CD4-positive, alpha-beta T cell treated with Interleukin-17A for 4 hours (primary cell): ENCODE measurements around the gene KAT7.

Source experiments
- DNase-seq: peaks from one replicate; pipeline ENCODE4 v3.0.0-alpha.2; 2020; ENCODE audit warnings: mixed read lengths

KAT7 gene

GRCh38 chr17:49843774-49844350, 55.4 kb downstream of the KAT7 start:
- DNase-seq, result peak; percentile 48

- DNase-seq, result no peak
These were observed 56.8 kb downstream of the KAT7 start for GRCh38 chr17:49845321-49845720.

GRCh38 chr17:49846938-49847712, 58.6 kb downstream of the KAT7 start:
- no peak for DNase-seq

GRCh38 chr17:49848019-49848473, 59.6 kb downstream of the KAT7 start, which contains the start of gene TAC4:
Gene TAC4, minus strand, starts transcription at chr17:49848069. Its CDS starts 52 bp downstream, at chr17:49848017.
- DNase-seq, result no peak

- no peak for DNase-seq
These were observed 60.3 kb downstream of the KAT7 start for GRCh38 chr17:49848739-49849138.

- no peak for DNase-seq
These were observed 61.7 kb downstream of the KAT7 start for GRCh38 chr17:49850218-49850610.

GRCh38 chr17:49850772-49851386, 62.4 kb downstream of the KAT7 start:
- peak; percentile 32 for DNase-seq

GRCh38 chr17:49851387-49852291, 63.2 kb downstream of the KAT7 start:
- DNase-seq, result peak; percentile 83

GRCh38 chr17:49853470-49854015, 65.1 kb downstream of the KAT7 start:
- DNase-seq, result no peak

- DNase-seq, result no peak
These were observed 65.6 kb downstream of the KAT7 start for GRCh38 chr17:49854126-49854525.

- no peak for DNase-seq
These were observed 70.3 kb downstream of the KAT7 start for GRCh38 chr17:49858796-49859195.

- DNase-seq, result no peak
These were observed 71.8 kb downstream of the KAT7 start for GRCh38 chr17:49859991-49860953.

- DNase-seq, result peak; percentile 70
These were observed 72.8 kb downstream of the KAT7 start for GRCh38 chr17:49861150-49861884.

GRCh38 chr17:49862781-49863331, 74.4 kb downstream of the KAT7 start:
- DNase-seq, result no peak

GRCh38 chr17:49866019-49866380, 77.5 kb downstream of the KAT7 start:
- no peak for DNase-seq

- no peak for DNase-seq
These were observed 78.5 kb downstream of the KAT7 start for GRCh38 chr17:49866882-49867413.

- no peak for DNase-seq
These were observed 80.5 kb downstream of the KAT7 start for GRCh38 chr17:49869038-49869374.

- no peak for DNase-seq
These were observed 81.8 kb downstream of the KAT7 start for GRCh38 chr17:49870298-49870697.

GRCh38 chr17:49871211-49871610, 82.7 kb downstream of the KAT7 start:
- no peak for DNase-seq

GRCh38 chr17:49872754-49873377, 84.4 kb downstream of the KAT7 start:
- peak; percentile 35 for DNase-seq
